ENCODE results near the gene ANXA8.

GRCh38 chr10:47442351-47442750 lies 41.6 kb downstream of the ANXA8 start:
- TF ChIP-seq POU2F2 (IDR thresholded peaks at IDR 0.05; ENCODE audit: low read depth, low read length) (no peak), TAF1 (IDR thresholded peaks at IDR 0.05; ENCODE audit: low read depth, low read length) (no peak), POLR2A (IDR thresholded peaks at IDR 0.05; ENCODE audit: low read depth, low read length) (no peak), POLR2AphosphoS5 (IDR thresholded peaks at IDR 0.05; ENCODE audit: low read depth, low read length) (no peak), SPI1 (IDR thresholded peaks at IDR 0.05; ENCODE audit: low read depth, low read length) (no peak)
